SK-N-SH treated with all-trans-retinoic acid at 6 μM for 48 hours (cell line): Measurements from ENCODE around the gene DBF4B.
"Not testable (repeated sequence)": the region's sequence is repeated elsewhere in the genome, so short reads cannot be mapped to it uniquely, and the experiment has no call there.

Experiments
- ATAC-seq: fragments of 200-7000 bp; cut with Tn5 transposase; 3 replicates; pipeline ENCODE4 v1.9.1; 2020; ENCODE audit warnings: mild to moderate bottlenecking, moderate library complexity
- ARNTL ChIP-seq: fragments of 450-650 bp; formaldehyde crosslinking; IDR thresholded peaks from 2 replicates; pipeline ENCODE4 v1.5.0; 2020; ENCODE audit warnings: low read depth, mild to moderate bottlenecking, moderate library complexity, borderline replicate concordance
- CREB5 ChIP-seq: fragments of 250-450 bp; sonication (Bioruptor Pico); IDR thresholded peaks from 2 replicates; pipeline ENCODE4 v1.5.1; 2020; ENCODE audit warnings: low read depth, mild to moderate bottlenecking, moderate library complexity
- CSDC2 ChIP-seq: fragments of 250-450 bp; sonication (Bioruptor Pico); IDR thresholded peaks from 2 replicates; pipeline ENCODE4 v1.5.0; 2020; ENCODE audit warnings: mild to moderate bottlenecking, moderate library complexity
- CSRNP3 ChIP-seq: fragments of 250-450 bp; sonication (Bioruptor Pico); IDR thresholded peaks from 2 replicates; pipeline ENCODE4 v1.5.1; 2021; ENCODE audit warnings: mild to moderate bottlenecking, moderate library complexity
- ESRRG ChIP-seq: fragments of 250-450 bp; sonication (Bioruptor Pico); IDR thresholded peaks from 2 replicates; pipeline ENCODE4 v1.6.1; 2021; ENCODE audit warnings: mild to moderate bottlenecking
- GLIS3 ChIP-seq: fragments of 250-450 bp; sonication (Bioruptor Pico); IDR thresholded peaks from 2 replicates; pipeline ENCODE4 v1.5.0; 2020; ENCODE audit warnings: mild to moderate bottlenecking, moderate library complexity
- ISL1 ChIP-seq: fragments of 250-450 bp; sonication (Bioruptor Pico); IDR thresholded peaks from 2 replicates; pipeline ENCODE4 v2.1.2; 2022; ENCODE audit warnings: mild to moderate bottlenecking, moderate library complexity
- OSR1 ChIP-seq: fragments of 250-450 bp; sonication (Bioruptor Pico); IDR thresholded peaks from 2 replicates; pipeline ENCODE4 v1.8.0; 2022; ENCODE audit warnings: moderate library complexity, mild to moderate bottlenecking, inconsistent platforms
- PPARA ChIP-seq: fragments of 250-450 bp; sonication (Bioruptor Pico); IDR thresholded peaks from 2 replicates; pipeline ENCODE4 v1.5.0; 2020; ENCODE audit warnings: mild to moderate bottlenecking, borderline replicate concordance
- RARB ChIP-seq: fragments of 250-450 bp; sonication (Bioruptor Pico); IDR thresholded peaks from 2 replicates; pipeline ENCODE4 v1.8.0; 2021; ENCODE audit warnings: mild to moderate bottlenecking, moderate library complexity
- SNAI2 ChIP-seq: fragments of 250-450 bp; sonication (Bioruptor Pico); IDR thresholded peaks from 2 replicates; pipeline ENCODE4 v1.5.0; 2020; ENCODE audit warnings: mild to moderate bottlenecking, moderate library complexity
- TCF4 ChIP-seq: fragments of 250-450 bp; sonication (Bioruptor Pico); IDR thresholded peaks from 2 replicates; pipeline ENCODE4 v1.8.0; 2021; ENCODE audit warnings: mild to moderate bottlenecking, moderate library complexity, borderline replicate concordance
- ZC3H10 ChIP-seq: fragments of 250-450 bp; sonication (Bioruptor Pico); IDR thresholded peaks from 2 replicates; pipeline ENCODE4 v1.5.1; 2021; ENCODE audit warnings: mild to moderate bottlenecking, moderate library complexity
- ZFP3 ChIP-seq: fragments of 250-450 bp; sonication (Bioruptor Pico); IDR thresholded peaks from 2 replicates; pipeline ENCODE4 v1.5.0; 2020; ENCODE audit warnings: mild to moderate bottlenecking, moderate library complexity
- ZNF565 ChIP-seq: fragments of 450-650 bp; formaldehyde crosslinking; conservative IDR thresholded peaks from 2 replicates; pipeline ENCODE4 v1.5.0; 2020; ENCODE audit warnings: low read depth, mild to moderate bottlenecking, moderate library complexity
- ZNF70 ChIP-seq: fragments of 450-650 bp; formaldehyde crosslinking; IDR thresholded peaks from 2 replicates; pipeline ENCODE4 v1.5.0; 2020; ENCODE audit warnings: mild to moderate bottlenecking, moderate library complexity
- ZNF8 ChIP-seq: fragments of 450-650 bp; formaldehyde crosslinking; IDR thresholded peaks from 2 replicates; pipeline ENCODE4 v1.5.0; 2020; ENCODE audit warnings: mild to moderate bottlenecking, moderate library complexity
- TF ChIP-seq, protein P1 (sequence below): fragments of 250-450 bp; sonication (Bioruptor Pico); IDR thresholded peaks from 2 replicates; pipeline ENCODE4 v1.8.0; 2021; ENCODE audit warnings: low read depth, mild to moderate bottlenecking, moderate library complexity, borderline replicate concordance

Gene DBF4B

DNA sequence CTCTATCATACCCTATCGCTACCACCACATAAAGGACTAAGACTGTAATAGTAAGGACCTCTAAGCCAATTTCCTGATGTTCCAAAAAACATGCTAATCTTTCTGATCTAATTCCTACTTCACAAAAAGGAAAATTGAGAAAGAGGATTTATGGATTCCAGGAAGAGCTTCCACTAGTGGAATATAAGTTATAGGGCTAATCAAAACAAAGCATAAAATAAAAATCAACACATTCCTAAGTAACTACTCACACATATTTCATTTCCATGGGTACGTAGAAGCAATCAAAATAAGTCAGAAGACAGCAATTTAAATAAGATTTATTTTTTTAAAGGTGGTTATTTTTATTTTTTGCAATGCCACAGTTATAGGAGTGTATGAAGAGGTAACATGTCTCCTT is 31.3 kb upstream of the DBF4B start:
- no peak for TF ChIP-seq CREB5
- TF ChIP-seq ZNF70 (CRISPR knock-in tag): no peak
- TF ChIP-seq RARB (CRISPR knock-in tag): no peak
- TF ChIP-seq ARNTL: no peak
- TF ChIP-seq, protein P1, sequence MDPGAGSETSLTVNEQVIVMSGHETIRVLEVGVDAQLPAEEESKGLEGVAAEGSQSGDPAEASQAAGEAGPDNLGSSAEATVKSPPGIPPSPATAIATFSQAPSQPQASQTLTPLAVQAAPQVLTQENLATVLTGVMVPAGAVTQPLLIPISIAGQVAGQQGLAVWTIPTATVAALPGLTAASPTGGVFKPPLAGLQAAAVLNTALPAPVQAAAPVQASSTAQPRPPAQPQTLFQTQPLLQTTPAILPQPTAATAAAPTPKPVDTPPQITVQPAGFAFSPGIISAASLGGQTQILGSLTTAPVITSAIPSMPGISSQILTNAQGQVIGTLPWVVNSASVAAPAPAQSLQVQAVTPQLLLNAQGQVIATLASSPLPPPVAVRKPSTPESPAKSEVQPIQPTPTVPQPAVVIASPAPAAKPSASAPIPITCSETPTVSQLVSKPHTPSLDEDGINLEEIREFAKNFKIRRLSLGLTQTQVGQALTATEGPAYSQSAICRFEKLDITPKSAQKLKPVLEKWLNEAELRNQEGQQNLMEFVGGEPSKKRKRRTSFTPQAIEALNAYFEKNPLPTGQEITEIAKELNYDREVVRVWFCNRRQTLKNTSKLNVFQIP: no peak
- no peak for TF ChIP-seq SNAI2 (CRISPR knock-in tag)
- TF ChIP-seq ZC3H10: no peak
- TF ChIP-seq ZNF8 (CRISPR knock-in tag): no peak
- no peak for TF ChIP-seq ZFP3 (CRISPR knock-in tag)
- no peak for TF ChIP-seq TCF4
- peak; percentile 50; the same call in 2 of the 3 replicates for ATAC-seq

DNA sequence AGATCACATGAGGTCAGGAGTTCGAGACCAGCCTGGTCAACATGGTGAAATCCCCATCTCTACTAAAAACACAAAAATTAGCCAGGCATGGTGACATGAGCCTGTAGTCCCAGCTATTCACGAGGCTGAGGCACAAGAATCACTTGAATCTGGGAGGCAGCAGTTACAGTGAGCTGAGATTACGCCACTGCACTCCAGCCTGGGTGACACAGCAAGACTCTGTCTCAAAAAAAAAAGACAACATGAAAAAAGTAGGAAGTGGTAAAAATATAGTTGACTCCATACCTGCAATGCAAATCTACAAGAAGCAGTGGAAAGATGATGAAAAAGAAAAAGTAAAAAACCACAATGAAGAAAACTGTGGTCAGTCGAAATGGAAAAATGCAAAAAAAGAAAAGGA is 25.2 kb upstream of the DBF4B start:
- ATAC-seq: not testable (repeated sequence)

DNA sequence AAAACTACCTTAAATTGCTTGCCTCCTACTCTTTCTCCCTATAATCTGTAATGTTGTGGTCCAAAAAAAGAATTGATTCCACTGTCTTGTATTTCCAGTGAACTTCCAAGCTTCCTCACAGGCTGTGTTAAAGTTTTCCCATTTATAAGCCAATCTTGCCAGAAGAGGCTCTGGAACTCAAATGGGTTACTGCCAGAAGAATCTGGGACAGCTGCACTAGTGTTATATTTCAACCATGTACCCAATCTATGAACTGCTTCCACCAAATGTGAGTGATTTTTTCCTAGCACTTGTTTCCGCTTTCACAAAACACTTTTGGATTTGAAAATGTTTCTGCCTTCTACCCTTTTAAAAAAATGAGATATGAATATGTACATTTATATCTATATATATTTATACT is 20.7 kb upstream of the DBF4B start:
- ATAC-seq: no peak
- TF ChIP-seq, protein P1: no peak
- TF ChIP-seq SNAI2 (CRISPR knock-in tag) (no peak), CSDC2 (no peak), ZNF8 (CRISPR knock-in tag) (no peak), CSRNP3 (no peak), ARNTL (no peak), OSR1 (no peak), ZNF565 (CRISPR knock-in tag) (no peak), ESRRG (CRISPR knock-in tag) (no peak), GLIS3 (CRISPR knock-in tag) (no peak), ISL1 (no peak)

DNA sequence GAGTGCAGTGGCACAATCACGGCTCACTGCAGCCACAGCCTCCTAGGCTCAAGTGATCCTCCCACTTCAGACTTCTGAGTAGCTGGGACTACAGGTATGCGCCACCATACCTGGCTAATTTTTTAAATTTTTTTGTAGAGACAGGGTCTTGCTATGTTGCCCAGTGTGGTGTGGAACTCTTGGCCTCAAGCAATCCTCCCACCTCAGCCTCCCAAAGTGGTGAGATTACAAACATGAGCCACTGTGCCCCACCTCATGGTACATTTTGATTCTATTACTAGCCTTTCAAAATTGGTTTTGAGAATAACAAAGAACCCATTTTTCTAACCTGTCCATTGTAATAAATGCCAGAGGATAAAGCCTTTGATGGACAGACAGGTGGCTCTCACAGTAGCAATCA is 20.3 kb upstream of the DBF4B start:
- ATAC-seq: no peak
- no peak for TF ChIP-seq PPARA
- TF ChIP-seq ISL1: no peak

- peak; percentile 5; the same call in 1 of the 3 replicates for ATAC-seq
- TF ChIP-seq PPARA: no peak
- no peak for TF ChIP-seq ESRRG (CRISPR knock-in tag)
- TF ChIP-seq ZFP3 (CRISPR knock-in tag): no peak
- no peak for TF ChIP-seq CSRNP3
Measured at GRCh38 chr17:44688675-44689476, 19.6 kb upstream of the DBF4B start.
